Measurements from ENCODE around the gene UPF3A.
"Not testable (repeated sequence)": the region's sequence is repeated elsewhere in the genome, so short reads cannot be mapped to it uniquely, and the experiment has no call there.

The UPF3A gene

GRCh38 chr13:114353382-114353781, 72.0 kb downstream of the UPF3A start:
- not testable (repeated sequence) for H3K9me3 Mint-ChIP-seq; DNase-seq (ENCODE audit: low spot score); H3K36me3 Mint-ChIP-seq (ENCODE audit: low read depth); H3K27ac Mint-ChIP-seq; H3K4me1 Mint-ChIP-seq (ENCODE audit: low read depth); H3K4me3 Mint-ChIP-seq
- peaks cover 23% of the 10 kb centered on the region for H3K27me3 Mint-ChIP-seq (ENCODE audit: low read depth)
